Left kidney (tissue), 2 donors: ENCODE data around the gene NOS1AP. TPM values are rescaled to one million over a fixed set of nuclear protein-coding genes. Genes with fewer than 3 reads are reported as not detected.

Experiments used
- DNase-seq: peaks from one replicate; pipeline ENCODE4 v3.0.0-alpha.2; 2013
- polyA plus RNA-seq: library from polyadenylated mRNA; unstranded; fragments of 120-200 nt; gene quantifications from one replicate; pipeline ENCODE4 v1.2.1, GENCODE V29; 2013; ENCODE audit not compliant: insufficient read length

Gene NOS1AP
- polyA plus RNA-seq, 1 donor: 10.7 TPM

DNA sequence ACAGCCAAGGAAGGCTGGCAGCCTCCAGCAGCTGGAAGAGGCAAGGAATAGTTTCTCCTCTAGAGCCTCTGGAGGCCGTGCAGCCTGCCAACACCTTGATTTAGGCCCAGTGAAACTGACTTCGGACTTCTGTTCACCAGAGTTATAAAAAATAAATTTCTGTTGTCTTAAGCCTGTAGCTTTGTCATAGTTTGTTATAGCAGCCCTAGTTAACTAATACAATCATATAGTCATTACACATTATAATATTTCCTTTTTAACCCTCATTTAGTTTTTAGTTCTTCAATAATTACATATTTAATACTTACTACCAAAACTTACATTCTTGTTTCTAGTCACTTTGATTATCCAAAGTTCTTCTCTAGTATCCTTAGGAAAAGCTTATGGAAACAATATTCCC, 20.3 kb downstream of the NOS1AP start:
- no peak for DNase-seq

DNA sequence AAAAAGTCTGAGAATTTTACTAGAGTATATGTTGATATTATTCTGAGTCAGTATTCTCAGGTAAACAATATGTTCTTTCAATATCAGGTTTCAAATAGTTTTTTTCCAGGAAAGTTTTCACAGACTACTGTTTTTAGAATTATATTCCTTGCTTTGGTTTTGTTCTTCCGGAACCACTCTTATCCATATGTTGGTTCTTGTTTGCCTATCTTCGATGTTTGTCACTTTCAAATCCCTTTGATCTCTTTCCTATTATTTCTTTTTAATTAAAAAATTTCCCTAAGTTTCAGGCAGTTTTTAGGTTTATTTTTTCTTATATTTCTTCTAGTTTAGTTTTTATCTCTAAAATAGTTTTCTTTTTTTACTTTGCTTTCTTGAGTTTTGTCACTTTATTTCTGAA, 20.9 kb downstream of the NOS1AP start:
- DNase-seq: no peak

DNA sequence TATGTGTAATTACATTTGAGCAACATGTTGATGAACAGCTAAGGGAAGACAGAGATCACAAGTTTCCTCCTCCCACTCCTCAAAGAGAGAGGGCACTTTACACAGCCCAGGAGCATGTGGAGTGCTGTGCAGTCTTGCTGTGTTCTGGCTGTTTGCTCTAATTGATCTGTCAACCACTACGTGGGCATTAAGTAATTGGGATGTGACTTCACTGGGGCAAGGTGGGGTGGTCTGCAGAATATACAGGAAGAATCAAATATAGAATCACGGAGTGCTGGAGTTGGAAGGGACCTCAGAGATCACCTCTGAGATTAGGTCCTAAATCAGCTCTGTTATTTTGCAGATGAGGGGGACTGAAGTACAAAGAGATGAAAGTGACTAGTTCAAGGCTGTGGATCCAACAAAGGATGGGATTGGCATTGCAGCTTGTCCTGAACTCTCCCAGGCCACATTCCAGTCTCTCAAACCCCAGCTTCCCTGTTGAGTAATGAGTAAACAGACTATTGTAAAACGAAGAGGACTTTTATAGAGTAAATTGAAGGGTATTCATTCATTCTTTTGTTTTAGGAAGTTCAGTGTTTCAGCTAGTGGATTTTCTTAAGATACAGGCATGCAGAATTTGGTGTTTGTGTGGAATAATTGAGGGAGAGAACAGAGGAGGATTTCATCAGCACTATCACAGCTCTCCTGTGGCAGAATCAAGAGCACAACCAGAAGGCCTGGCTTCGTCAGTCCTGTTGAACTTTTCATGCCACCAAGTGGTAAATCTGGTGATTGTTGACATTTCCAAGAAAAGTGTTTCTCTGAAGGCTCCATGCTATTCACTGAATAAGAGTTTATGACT, 22.4 kb downstream of the NOS1AP start:
- no peak for DNase-seq

DNA sequence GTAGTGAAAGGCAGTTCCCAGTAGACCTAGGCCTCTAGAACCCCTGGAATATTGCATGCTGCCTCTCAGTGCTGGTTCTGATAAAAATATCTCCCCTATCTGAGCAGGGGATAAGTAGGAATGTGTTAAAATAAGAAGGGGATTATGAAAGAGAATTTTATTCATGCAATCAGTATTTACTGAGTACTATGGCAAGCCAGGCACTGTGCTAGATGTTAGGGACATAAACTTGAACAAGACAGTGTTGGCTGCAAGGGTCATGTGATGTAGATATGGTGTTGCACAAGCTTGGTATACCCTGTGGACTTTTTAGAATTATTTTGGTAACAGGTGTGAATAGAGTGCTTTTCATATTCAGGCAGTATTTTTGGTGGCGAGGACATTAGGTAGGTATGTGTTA, 23.6 kb downstream of the NOS1AP start:
- DNase-seq: no peak

DNA sequence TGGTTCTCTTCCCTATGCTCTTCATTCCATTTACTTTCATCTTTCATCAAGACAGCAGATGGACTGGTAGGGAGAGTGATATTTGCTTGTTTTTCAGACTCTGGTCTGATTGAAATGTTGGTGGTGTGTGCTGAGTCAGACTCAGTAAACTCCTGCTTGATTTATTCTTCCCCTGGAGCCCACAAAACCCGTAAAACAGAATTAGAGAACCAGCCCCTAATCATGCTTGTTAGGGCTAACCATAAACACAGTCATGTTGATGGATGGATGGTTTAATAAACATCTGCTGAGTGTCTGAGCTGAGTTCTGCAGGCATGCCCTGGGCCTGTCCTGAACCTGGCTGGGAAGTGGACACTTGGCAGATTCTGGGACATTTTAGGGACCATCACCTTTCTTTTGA, 24.8 kb downstream of the NOS1AP start:
- no peak for DNase-seq

DNA sequence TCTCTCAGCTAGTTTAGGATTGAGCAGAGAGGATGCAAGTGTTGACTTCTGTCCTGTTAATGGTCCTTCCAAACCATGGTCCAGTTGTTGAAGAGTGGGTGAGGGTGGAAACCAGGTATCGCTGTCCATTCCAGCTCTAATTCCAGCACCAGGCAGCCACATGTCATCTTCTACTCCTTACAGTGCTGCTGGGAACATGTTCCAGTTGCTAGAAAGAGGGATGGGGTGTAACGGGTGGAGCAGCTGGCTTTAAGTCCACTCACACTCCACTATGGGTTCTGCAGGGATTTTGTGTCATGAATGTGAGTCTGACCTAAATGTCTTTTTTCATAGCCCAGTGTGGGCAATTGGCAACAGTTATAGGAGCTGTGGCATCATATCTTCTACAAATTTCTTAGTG, 25.2 kb downstream of the NOS1AP start:
- no peak for DNase-seq

DNA sequence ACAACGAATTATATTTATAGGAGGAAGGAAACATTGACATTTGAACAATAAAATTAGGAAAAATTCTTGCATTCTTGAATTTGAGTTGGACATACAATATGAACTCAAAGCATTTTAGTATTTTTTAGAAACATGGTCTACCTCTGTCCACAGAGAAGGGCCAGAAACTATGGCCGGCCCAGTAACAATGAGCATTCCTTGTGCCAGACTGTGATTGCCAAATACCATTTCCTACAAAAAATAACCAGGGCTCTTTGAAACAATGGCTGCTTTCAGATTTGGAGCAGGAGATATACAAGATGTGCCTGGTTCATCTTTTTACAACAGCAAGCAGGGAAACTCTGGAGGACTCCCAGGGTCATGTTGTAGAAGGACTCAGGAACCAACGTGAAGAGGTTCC, 38.4 kb downstream of the NOS1AP start:
- DNase-seq: no peak

DNA sequence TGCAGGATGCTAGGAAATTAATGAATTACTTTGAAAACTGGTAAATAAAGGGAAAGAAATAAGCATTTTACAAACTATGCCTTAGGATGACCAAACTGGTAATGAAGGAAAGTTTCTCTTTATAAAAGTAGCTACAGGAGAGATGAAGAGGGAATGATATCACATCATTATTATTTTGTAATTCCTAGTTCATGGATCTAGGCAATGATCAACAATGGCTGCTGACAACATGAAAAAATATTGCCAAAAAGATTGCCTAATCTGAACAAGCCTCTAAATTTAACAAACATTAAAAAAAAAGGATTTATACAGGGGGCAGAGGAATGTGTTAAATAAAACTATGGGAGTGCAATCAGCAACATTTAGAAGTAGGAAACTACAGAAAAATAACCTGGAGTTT, 38.9 kb downstream of the NOS1AP start:
- no peak for DNase-seq

DNA sequence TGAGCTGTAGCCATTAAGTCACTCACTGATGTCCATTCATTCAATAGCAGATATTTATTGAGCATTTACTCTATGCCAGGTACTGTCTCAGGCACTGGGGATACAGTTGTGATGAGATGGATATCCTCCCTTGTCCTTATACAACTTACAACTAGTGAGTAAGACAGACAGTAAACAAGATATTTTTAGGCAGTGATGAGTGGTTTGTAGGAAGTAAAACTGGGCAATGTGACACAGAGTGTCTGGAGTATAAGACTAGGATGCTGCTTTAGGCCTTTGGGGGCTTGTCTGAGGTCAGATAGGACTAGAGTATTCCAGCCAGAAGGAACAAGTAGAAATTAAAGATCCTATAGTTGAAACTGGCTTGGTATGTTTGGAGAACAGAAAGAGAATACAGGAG, 41.4 kb downstream of the NOS1AP start:
- DNase-seq: no peak

DNA sequence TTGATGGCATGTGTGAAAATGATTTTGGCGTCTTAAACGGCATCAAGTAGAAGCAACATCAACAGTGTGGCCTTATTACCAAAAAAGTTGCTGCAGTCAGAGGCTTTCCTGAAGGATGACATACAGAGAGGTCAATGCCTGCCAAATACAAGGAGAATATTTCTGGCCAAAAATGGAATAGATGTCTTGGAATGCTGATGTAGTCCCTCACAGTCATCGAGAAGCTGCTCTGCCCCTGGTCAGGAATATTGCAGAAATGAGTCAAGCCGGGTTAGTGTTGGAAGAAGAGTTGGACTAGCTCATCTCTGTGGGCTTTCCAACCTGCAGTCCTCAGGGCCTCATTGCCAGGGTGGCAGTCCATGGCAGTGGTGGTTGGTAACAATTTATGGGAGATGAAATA, 42.1 kb downstream of the NOS1AP start:
- no peak for DNase-seq

DNA sequence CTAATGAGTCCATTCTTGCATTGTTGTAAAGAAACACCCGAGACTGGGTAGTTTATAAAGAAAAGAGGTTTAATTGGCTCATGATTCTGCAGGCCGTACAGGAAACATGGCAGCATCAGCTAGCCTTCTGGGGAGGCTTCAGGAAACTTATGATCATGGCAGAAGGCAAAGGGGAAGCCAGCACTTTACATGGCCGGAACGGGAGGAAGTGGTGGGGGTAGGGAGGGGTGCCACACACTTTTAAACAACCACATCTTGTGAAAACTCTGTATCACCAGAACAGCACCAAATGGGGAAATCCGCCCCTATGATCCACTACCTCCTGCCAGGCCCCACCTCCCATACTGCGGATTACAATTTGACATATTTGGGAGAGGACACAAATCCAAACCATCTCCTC, 43.9 kb downstream of the NOS1AP start:
- no peak for DNase-seq

DNA sequence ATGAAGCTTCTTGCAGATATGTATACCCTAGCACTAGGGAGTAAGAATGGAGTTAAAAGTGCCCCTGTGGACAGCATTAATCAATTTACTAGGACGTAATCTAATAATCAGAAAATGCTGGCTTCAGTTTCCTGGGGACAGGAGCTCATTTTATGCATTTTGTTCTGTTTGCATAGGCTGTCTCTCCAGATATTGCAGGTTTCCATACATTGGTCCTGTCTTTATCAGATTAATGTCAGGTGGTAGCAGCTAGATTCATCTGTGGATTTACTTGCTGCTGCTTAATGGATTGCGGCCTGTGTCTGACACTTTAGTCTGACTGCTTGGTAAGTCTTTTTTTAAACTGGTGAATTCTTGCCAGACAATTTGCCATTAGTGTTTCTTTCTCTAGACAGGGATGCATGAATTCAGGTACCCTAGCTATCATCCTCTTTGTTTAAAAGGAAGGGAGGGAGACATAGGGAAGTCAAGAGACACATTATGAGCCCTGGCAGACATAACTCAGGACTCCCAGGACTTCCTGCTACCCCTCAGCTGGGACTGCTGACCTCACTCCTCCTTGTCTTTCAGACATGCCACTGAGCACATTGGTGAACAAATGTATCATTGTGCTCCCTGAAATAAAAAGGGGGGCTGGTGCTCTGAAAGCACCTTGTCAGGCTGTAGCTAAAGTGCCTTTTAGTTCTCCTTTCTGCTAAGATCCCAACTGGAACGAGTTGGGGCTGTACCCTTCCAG, 47.7 kb downstream of the NOS1AP start:
- no peak for DNase-seq

DNA sequence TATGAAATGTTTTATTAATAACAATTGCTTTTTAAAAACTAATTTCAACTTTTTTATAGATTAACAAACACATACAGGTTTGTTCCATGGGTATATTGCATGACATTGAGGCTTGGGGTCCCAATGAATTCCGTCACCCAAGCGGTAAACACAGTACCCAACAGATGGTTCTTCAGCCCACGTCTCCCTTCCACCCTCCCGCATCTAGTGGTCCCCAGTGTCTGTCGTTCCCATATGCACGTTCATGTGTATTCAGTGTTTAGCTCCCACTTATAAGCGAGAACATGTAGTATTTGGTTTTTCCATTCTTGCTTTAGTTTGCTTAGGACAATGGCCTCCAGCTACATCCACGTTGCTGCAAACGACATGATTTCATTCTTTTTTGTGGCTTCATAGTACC, 48.6 kb downstream of the NOS1AP start:
- no peak for DNase-seq

DNA sequence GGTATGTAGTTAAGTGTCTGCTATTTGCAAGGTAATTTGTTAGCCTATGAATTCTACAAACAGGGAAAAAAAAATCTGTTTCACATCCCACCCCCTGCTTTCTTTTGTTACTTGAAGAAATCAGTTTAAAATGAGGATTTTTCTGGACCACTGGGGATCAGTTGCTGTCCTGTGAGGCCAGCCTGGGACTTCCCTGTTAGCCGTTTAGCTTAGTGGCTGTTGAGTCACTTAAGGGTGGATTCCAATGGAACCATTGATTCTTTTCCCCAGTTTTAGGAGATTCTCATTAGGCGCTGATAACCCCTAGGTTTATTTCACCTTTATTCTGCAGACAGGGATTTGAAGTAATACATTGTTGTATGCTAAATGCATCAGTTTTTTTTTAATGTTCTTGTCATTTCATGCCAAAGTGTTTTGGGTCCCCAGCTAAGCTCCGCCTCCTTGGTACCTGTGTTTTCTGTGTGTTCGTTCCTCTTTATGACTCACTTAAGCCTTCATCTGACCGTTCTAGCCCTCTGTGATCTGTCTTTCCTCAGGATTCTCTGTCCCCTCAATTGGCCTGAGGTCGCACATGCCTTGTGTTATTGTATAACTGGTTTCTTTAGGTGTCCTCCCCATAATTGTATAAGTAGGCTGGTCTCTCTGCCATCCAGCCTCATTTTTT, 59.3 kb downstream of the NOS1AP start:
- DNase-seq: no peak

DNA sequence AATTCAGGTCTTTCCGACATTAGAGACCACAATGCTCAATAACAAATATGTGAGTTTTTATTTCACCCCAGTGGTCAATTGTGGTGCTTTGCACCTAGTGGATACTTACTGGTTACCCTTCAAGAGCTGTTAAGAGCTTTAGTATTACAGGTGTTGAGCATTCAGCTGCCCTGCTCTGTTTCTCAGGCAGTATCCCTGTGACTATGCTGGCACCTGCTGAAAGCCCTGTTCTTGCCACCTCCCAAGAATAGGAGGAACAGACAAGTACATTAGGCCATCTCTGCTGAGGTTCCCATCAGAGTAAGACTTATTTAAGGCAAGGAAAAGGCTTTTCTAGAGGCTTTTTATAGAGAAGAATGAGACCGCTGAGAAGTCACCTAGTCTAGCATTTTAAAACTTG, 60.8 kb downstream of the NOS1AP start:
- DNase-seq: no peak

DNA sequence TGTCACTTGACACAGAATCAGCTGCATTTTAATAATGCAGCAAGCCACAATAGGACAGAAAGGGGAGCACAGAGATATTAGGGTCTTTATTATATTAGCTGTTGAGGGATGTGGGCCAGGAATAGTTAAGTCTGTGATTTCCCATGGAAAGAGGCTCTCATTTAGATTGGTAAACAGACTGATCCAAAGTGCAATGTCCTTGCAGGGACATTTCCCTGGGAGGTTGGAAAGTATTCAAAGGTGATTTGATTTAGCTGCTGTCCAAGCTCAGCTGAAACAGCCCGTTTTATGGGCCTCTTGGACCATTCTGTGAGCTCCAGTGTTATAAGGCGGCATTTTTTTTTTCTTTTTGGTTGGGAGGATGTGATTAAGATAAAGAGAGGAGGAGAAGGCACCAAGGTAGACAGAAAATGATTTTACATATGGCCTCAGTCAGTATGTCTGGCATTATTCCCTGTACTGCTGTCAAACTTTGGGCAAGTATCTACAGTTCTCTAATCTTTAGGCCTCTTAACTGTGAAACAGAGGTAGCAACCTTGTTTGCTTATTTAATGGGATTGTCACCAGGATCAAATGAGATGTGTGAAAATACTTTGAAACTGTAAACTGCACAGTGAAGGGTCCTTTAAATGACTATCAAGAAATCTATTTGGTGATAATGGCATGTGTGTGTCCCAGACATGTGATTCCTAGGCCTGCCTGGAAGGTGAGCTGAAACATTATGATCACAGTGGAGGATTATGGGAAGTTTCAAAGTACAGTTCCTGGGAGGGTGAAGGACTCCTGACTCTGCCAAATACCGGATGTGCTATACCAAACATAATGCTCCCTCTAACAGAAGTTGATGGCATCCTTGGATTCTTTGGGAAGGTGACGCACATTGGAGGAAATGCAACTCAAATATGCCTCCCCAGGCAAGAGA, 62.2 kb downstream of the NOS1AP start:
- DNase-seq: no peak

DNA sequence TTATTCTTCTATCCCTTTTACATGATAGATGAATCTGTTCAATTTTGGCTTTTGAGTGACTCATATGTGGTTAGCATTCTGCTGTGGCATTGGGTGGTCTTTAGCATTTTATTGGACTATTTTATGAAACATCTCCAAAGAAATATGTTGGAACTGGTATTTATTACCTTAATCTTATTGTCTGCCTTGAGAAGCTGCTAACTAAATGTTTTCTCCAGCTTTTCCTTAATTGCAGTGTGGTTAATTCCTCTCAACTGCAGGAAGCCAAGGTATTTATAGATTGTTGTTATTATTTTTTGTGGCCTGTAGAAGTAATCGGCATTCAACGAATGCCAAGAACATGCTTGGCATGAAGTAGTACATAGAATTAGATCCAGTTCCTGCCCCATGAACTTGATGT, 64.1 kb downstream of the NOS1AP start:
- no peak for DNase-seq

DNA sequence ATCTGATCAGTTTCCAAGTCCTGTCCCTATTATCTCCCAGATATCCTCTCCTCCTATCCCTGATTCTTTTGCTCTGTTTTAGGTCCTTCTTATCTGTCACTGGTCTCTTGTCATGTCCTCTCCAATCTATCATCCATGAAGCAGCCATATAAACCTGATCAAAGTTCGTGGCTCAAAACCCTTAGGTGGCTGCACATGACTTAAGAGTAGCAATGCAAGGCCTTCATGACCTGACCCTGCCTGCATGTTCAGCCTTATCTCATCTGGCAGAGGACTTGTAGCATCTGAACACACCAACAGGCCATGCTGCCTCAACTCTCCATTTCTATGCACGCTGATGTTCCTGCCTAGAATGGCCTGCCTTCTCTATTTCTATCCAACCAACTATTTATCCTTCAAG, 65.2 kb downstream of the NOS1AP start:
- DNase-seq: no peak

DNA sequence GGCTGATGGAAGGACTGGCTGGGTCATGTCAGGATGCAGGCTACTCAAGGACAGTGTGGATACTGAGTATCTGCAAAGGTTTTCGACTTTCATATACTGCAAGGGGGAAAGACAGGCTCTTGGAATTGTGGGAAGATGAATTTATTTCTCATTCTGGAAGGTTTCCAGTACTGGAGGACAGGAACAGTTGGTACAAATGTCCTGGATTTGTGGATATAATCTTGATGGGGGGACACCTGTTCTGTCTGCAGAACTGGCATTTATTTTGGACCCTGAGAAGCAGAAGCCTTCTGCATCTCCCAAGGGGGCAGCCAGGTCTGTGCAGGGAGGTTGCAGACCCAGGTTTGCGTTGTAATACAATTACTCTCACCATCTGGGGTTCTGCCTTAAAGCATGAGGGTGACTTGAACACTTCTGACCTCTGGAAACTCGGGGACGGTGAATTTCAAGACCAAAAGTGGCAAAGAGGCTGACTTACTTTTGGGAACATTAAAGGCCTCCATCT, 65.8 kb downstream of the NOS1AP start:
- no peak for DNase-seq

DNA sequence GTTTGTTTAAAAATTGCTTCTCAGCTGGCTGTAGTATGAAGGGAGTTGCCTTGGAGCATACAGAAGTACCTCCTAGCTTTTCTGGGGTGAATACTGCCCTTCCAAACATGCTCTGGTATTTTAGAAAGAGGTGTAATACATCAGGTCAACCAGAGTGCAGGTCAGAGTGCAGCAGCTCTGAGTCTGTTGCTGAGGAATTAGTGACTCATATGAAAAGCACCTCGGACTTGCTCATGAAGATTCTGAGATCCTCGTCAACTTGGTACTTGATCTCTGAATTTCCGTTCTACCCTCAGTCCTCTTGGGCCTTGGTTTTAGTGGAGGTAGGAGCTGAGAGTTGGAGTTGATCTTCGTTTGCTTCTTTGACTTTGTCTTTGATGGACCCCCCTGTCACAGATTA, 67.3 kb downstream of the NOS1AP start:
- no peak for DNase-seq

DNA sequence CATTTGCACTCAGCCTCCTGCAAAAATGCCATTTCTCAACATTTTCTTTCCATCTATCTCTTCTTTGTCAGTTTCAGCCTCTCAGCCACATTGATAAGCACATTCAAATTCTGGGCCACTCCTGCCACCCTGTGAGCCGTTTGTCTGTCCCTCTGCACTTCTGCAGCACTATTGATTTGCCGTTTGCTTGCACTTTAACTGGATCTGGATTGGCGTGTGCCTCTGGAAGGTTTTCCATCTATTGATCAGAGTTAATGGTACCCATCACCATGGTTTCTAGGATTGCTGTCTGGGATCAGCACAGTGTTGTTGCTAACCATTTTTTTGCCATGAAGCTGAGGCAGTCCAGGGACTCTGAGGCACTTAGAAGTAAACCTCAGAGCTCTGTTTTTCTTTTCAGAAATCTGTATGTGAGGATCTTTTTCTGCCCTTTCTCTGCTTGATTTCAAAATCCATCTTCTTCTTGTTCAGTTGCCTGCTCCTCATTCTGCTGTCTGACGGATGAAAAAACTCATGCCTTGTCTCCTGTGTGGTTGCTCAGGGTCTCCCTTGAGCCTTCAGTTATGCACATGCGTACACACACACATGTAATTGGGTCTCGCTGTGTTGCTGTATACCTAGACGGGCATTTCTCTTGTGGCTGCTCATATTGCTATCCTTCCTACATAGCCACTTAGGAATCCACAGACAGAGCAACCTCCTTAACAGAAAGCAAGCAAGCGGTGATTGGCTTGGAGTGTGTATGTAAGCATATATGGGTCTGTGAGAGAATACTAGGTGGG, 67.9 kb downstream of the NOS1AP start:
- DNase-seq: no peak
